HG03571 (cell line): ENCODE measurements around the gene PPP1R2C.

Experiments
- ATAC-seq: cut with Tn5 transposase; IDR thresholded peaks from one replicate; pipeline ENCODE4 v1.9.1; 2021; ENCODE audit not compliant: unreplicated experiment

Gene PPP1R2C

GRCh38 chrX:42751573-42751972 is 26.4 kb downstream of the PPP1R2C start:
- no peak for ATAC-seq

DNA sequence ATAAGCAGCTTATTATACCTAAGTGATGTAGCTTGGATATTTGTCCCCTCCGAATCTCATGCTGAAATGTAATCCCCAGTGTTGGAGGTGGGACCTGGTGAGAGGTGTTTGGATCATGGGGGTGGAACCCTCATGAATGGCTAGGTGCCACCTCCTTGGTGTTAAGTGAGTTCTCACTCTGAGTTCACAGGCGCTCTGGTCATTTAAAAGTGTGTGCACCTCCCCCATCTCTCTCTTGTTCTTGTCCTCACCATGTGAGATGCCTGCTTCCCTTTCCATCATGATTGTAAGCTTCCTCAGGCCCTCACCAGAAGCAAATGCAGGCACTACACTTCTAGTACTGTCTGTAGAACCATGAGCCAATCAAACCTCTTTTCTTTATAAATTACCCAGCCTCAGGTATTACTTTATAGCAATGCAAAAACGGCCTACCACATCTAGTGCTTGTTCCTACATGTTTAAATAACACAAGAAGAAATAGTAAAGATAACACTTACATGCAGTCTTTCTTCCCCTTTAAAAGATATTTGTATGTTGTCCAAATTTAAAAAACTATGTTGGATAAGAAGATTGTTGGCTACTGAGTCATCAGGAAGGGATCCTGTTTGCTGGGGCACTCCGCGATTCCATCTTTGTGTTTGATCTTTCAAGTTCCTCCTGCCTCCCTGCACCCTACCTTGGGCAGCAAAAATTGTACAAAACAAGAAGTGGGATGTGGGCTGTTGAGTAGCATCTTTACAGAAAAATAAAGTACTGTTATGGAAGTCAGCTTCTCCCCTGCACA is 29.7 kb downstream of the PPP1R2C start:
- no peak for ATAC-seq

- no peak for ATAC-seq
These were observed 31.4 kb downstream of the PPP1R2C start for GRCh38 chrX:42746606-42747005.

DNA sequence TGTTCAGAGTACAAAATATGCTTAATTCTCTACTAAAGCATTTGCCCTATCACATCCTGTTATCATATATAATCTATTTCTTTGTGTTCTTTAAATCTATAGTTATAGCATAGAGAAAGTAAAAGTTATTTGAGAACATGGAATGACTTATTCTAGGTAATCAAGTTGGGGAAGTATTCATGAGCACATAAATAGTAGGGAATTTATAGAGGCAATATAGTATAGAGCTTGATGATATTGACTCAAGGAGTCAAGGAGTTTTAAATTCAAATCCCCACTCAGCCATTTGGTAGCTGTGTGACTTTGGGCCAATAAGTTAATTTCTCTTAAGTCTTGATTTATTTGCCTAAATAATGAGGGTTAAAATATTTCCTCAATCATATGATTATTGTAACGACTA is 37.5 kb downstream of the PPP1R2C start:
- ATAC-seq, result no peak

GRCh38 chrX:42739741-42740140 is 38.2 kb downstream of the PPP1R2C start:
- no peak for ATAC-seq

DNA sequence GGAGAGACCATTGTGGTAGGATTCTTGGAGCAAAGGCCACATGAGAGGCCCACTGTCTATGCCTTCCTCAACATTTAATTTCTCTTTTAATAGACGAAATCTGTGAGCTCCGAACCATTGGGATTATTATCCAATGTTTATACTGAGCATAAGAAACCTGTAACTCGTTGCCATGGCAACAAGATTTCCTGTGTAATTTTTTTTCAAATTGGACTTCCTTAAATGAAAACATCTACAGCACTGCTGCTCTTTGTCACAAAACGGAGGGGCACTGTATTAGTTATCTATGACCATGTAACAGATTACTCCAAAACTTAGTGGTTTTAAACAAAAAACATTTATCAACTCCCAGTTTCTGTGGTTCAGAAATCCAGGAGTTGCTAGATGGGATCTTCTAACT is 38.7 kb downstream of the PPP1R2C start:
- ATAC-seq, result no peak

DNA sequence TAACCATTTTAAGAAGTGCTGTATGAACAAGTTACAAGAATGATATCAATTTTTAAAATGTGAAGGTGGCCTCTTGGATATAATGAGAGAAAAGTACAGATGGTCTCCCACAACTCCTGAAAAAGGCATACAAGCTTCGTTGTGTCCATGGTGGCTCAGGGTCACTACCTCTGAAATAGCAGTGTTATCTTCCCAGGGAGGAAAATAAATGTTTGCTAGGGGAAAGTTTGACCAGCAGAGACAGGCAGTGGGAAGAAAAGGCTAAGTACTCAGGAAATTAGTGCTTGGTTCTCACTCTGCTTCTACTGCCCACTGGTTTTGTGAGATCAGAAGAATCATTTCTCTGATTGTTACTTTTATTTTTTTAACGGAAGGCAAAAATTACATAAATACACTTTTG is 39.4 kb downstream of the PPP1R2C start:
- ATAC-seq, result no peak

DNA sequence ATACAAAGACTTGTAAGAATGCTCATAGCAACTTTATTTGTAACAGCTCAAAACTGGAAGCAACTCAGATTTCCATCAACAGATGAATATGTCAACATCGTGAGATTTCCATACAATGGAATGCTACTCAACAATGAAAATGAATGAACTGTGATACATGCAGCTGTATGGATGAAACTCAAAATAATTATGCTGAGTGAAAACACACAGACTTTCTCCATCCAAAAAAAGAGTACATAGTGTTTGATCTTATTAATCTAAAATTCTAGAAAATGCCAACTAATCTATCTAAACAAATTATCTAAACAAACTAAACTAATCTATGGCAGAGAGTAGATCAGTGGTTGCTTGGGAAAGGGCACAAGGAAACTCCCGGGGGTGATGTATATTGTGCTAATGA is 42.7 kb downstream of the PPP1R2C start:
- no peak for ATAC-seq

DNA sequence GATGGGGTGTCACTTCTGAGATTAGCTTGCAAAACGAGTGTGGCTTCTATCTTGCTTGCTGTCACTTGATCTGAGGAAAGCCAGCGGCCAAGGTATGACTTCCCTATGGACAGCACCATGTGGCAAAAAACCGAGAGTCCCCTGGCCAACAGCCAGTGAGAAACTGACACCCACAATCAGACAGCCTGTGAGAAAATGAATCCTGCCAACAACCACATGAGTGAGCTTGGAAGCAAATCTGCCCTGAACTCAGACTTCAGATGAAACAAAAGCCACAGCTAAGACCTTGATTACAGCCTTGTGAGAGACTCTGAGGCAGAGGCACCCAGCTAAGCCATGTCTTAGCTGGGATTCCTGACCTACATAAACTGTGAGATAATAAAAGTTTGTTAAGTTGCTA is 45.5 kb downstream of the PPP1R2C start:
- ATAC-seq, result no peak
